ENCODE measurements around the gene ZNF789. TPM values are rescaled to one million over a fixed set of nuclear protein-coding genes. Genes with fewer than 3 reads are reported as not detected.

The ZNF789 gene
- total and polyA plus RNA-seq, 2 of the 4 experiments (the other 2 are of a cell fraction): 4.8 to 8.9 TPM

- Histone ChIP-seq H3K23ac (ENCODE audit: low read depth, low read length) (no peak overlapping the region), H3K79me1 (ENCODE audit: low read depth in 1 of 2, low read length in 2 of 2) (peaks cover 19 to 79% of the 10 kb centered on the region in 2 experiments), H4K20me1 (ENCODE audit: insufficient read depth, low read length) (peaks cover 64% of the 10 kb centered on the region), H3K18ac (ENCODE audit: low read depth, low read length) (no peak overlapping the region), H3K9ac (ENCODE audit: low read depth, low read length) (no peak overlapping the region), H3K4me1 (ENCODE audit: control insufficient read depth, insufficient read depth, low read length) (no peaks in the 10 kb centered on the region), H4K8ac (ENCODE audit: low read depth in 2 of 2, low read length in 2 of 2) (no peak overlapping the region), H2AK5ac (ENCODE audit: low read depth, low read length) (no peak overlapping the region), H3K56ac (ENCODE audit: extremely low read depth, insufficient read depth, low read length) (no peak overlapping the region), H3K27me3 (ENCODE audit: control insufficient read depth, insufficient read depth, low read length) (no peaks in the 10 kb centered on the region), H2AK9ac (replicated peaks; ENCODE audit: low read depth, low read length, poor library complexity) (no peak overlapping the region), H3K4me2 (ENCODE audit: low read depth, low read length) (no peak overlapping the region), H2BK15ac (ENCODE audit: low read depth, low read length) (no peak overlapping the region), H3K9me1 (ENCODE audit: insufficient read depth, low read length) (peaks cover 3% of the 10 kb centered on the region; the same call in 1 of the 2 replicates), H3K9me3 (ENCODE audit: control insufficient read depth, insufficient read depth, low read length) (no peaks in the 10 kb centered on the region), H3K14ac (replicated peaks; ENCODE audit: low read depth, low read length) (no peak overlapping the region), H3K36me3 (ENCODE audit: control insufficient read depth, insufficient read depth, low read length) (peaks cover 81% of the 10 kb centered on the region), H2BK120ac (ENCODE audit: low read depth, low read length) (no peak overlapping the region), H3K4ac (ENCODE audit: low read depth, low read length) (no peak overlapping the region), H4K91ac (ENCODE audit: insufficient read depth, low read depth, low read length) (no peak overlapping the region), H2BK20ac (ENCODE audit: low read depth, low read length) (no peak overlapping the region), H2BK5ac (ENCODE audit: low read depth, low read length, poor library complexity, severe bottlenecking) (no peak overlapping the region), H3K27ac (ENCODE audit: insufficient read depth, low read length) (no peak overlapping the region), H2AFZ (replicated peaks; ENCODE audit: low read length, poor library complexity) (no peak overlapping the region), H3K4me3 (ENCODE audit: insufficient read depth, low read depth, low read length) (no peak overlapping the region), H4K5ac (ENCODE audit: low read depth, low read length) (no peak overlapping the region)
- in situ Hi-C loops (cut with MboI; ENCODE audit: low sequenced_read_pairs) (no loop called here), dilution Hi-C loops (cut with HindIII; ENCODE audit: low sequenced_read_pairs, unreplicated experiment) (no loop called here), intact Hi-C loops (cut with micrococcal nuclease) (no loop called here)
- BruUV-seq (replicated peaks): no TSS peak
- ATAC-seq (ENCODE audit: low read depth) (no peak), DNase-seq (no peak)
- WGBS, 2 experiments (ENCODE audit: extremely low coverage in 2 of 2, insufficient read length in 1 of 2): 83% methylated on average over 7 of the region's 13 CpGs; no CpG with 5 or more reads in 1 of the 2 experiments
- TF ChIP-seq MXI1 (IDR thresholded peaks at IDR 0.05; ENCODE audit: borderline replicate concordance, low read depth, low read length): no peak
- TF ChIP-seq MAZ (IDR thresholded peaks at IDR 0.05; ENCODE audit: borderline replicate concordance, low read depth, low read length): no peak
- TF ChIP-seq ELK1 (IDR thresholded peaks at IDR 0.05; ENCODE audit: borderline replicate concordance, low read depth, low read length): no peak
- no peak for TF ChIP-seq RFX5 (IDR thresholded peaks at IDR 0.05; ENCODE audit: low read depth, low read length)
- no peak for TF ChIP-seq CHD1 (IDR thresholded peaks at IDR 0.05; ENCODE audit: low read depth, low read length)
- no peak for TF ChIP-seq FOS (IDR thresholded peaks at IDR 0.05; ENCODE audit: low read depth, low read length)
- TF ChIP-seq RCOR1 (IDR thresholded peaks at IDR 0.05; ENCODE audit: insufficient replicate concordance, low read length): no peak
- no peak for TF ChIP-seq USF2 (IDR thresholded peaks at IDR 0.05; ENCODE audit: low read depth, low read length)
- CTCF ChIA-PET: no interaction called here
- POLR2A ChIA-PET (ENCODE audit: unreplicated experiment): no interaction called here
Observed at GRCh38 chr7:99456288-99456687, 16.4 kb upstream of the ZNF789 start.
